Panc1 (cell line): ENCODE data around the gene EVC. TPM values are rescaled to one million over a fixed set of nuclear protein-coding genes. Genes with fewer than 3 reads are reported as not detected.

Experiments
- ATAC-seq: fragments of 200-7000 bp; cut with Tn5 transposase; 2 replicates; pipeline ENCODE4 v1.9.1; 2020; ENCODE audit warnings: mild to moderate bottlenecking, moderate library complexity
- BruUV-seq: library from RNA; stranded (reverse); fragments of 400-500 nt; replicated peaks from 2 replicates; lab custom pipeline; 2021; lab: Mats Ljungman, UMichigan
- CTCF ChIA-PET: fragments of 300-600 bp; sonication (Branson Sonifier 250); formaldehyde crosslinking; loops from one replicate; lab custom pipeline; 2022; ENCODE audit warnings: antibody characterized with exemption; lab: Charles Lee
- POLR2A ChIA-PET: fragments of 300-600 bp; sonication (Branson Sonifier 250); formaldehyde crosslinking; loops from one replicate; lab custom pipeline; 2022; ENCODE audit warnings: antibody characterized with exemption; lab: Charles Lee
- DNase-seq: peaks from one replicate; pipeline ENCODE4 v3.0.0-alpha.2; 2010; ENCODE audit warnings: low read depth, low spot score
- H3K27ac ChIP-seq: 2 replicates; pipeline ENCODE4 v1.5.1; 2011; ENCODE audit warnings: mild to moderate bottlenecking, low read length, inconsistent platforms
- H3K27me3 ChIP-seq: fragments of 200-500 bp; sonication (Bioruptor generic); 2 replicates; pipeline ENCODE4 v1.6.0; 2014; ENCODE audit warnings: low read length, inconsistent platforms; ENCODE audit not compliant: control insufficient read depth, insufficient read depth
- H3K36me3 ChIP-seq: fragments of 200-500 bp; sonication (Bioruptor generic); 2 replicates; pipeline ENCODE4 v1.5.1; 2014; ENCODE audit warnings: inconsistent platforms, mild to moderate bottlenecking, low read length, moderate library complexity; ENCODE audit not compliant: control insufficient read depth, insufficient read depth
- H3K4me1 ChIP-seq: 2 replicates; pipeline ENCODE4 v1.5.1; 2011; ENCODE audit warnings: inconsistent platforms, mild to moderate bottlenecking, low read length, moderate library complexity; ENCODE audit not compliant: control insufficient read depth, insufficient read depth
- H3K4me3 ChIP-seq, 2 experiments: 2 replicates each; pipeline ENCODE4 v1.5.1; 2011 to 2012; ENCODE audit warnings: low read depth in 2 of 2, low read length in 2 of 2, mild to moderate bottlenecking in 2 of 2, inconsistent platforms in 1 of 2, moderate library complexity in 1 of 2
- H3K9me3 ChIP-seq: fragments of 200-500 bp; sonication (Bioruptor generic); 2 replicates; pipeline ENCODE4 v1.5.1; 2014; ENCODE audit warnings: low read depth, mild to moderate bottlenecking, inconsistent platforms, low read length, moderate library complexity; ENCODE audit not compliant: control insufficient read depth, insufficient read depth
- CTCF ChIP-seq: fragments of 450-650 bp; IDR thresholded peaks from 2 replicates; pipeline ENCODE4 v1.5.1; 2017; ENCODE audit warnings: mild to moderate bottlenecking
- POLR2AphosphoS5 ChIP-seq: IDR thresholded peaks from 2 replicates; pipeline ENCODE4 v1.6.1; 2012; ENCODE audit warnings: mild to moderate bottlenecking, low read depth, low read length, moderate library complexity
- REST ChIP-seq, 2 experiments: IDR thresholded peaks; 2 replicates each; pipeline ENCODE4 v1.6.1; 2011 to 2012; ENCODE audit warnings: low read depth in 2 of 2, control low read depth in 1 of 2, low read length in 1 of 2, mild to moderate bottlenecking in 1 of 2, moderate library complexity in 1 of 2; ENCODE audit not compliant: insufficient read depth in 1 of 2
- SIN3A ChIP-seq: IDR thresholded peaks from 2 replicates; pipeline ENCODE4 v1.6.1; 2012; ENCODE audit warnings: low read depth, mild to moderate bottlenecking, low read length, moderate library complexity, borderline replicate concordance; ENCODE audit not compliant: insufficient read depth
- TCF7L2 ChIP-seq: IDR thresholded peaks from 2 replicates; pipeline ENCODE4 v1.6.1; 2011; ENCODE audit warnings: mild to moderate bottlenecking, low read depth, low read length, inconsistent platforms
- in situ Hi-C: cut with HindIII; loops from 2 replicates; pipeline ENCODE4 v1.10.0; 2016; ENCODE audit warnings: low sequenced_read_pairs, low pct_unique_long_range_greater_than_20kb
- intact Hi-C: fragments of 100-400 bp; cut with micrococcal nuclease; formaldehyde crosslinking; loops from one replicate; pipeline ENCODE4 v1.10.0; 2022; ENCODE audit not compliant: unreplicated experiment
- total RNA-seq: library from RNA; stranded (reverse); gene quantifications from one replicate; pipeline ENCODE4 v1.2.1, GENCODE V29; 2021; ENCODE audit not compliant: unreplicated experiment

The EVC gene
- total RNA-seq, 1 experiment from 2014 or later = 12.1 TPM

- no peaks in the 10 kb centered on the region for H3K9me3 ChIP-seq
- no peak overlapping the region for H3K4me3 ChIP-seq
- H3K36me3 ChIP-seq = no peaks in the 10 kb centered on the region
- in situ Hi-C loops = no loop called here
- ChIA-PET CTCF (no interaction called here), POLR2A (no interaction called here)
- no peak overlapping the region for H3K27ac ChIP-seq
- intact Hi-C loops = no loop called here
- no peaks in the 10 kb centered on the region for H3K4me1 ChIP-seq
- ATAC-seq (no peak), DNase-seq (no peak)
- H3K27me3 ChIP-seq = no peaks in the 10 kb centered on the region
- BruUV-seq = no TSS peak
- TF ChIP-seq REST (IDR thresholded peaks at IDR 0.05; ENCODE audit: insufficient read depth in 1 of 2, low read depth in 2 of 2, low read length in 1 of 2) (no peak), SIN3A (no peak), POLR2AphosphoS5 (no peak), CTCF (no peak), TCF7L2 (no peak)
Measured at GRCh38 chr4:5693871-5694270, 17.1 kb upstream of the EVC start.

- no peaks in the 10 kb centered on the region for H3K36me3 ChIP-seq
- CTCF ChIA-PET = no interaction called here
- no peak overlapping the region for H3K4me3 ChIP-seq
- H3K27me3 ChIP-seq = no peaks in the 10 kb centered on the region
- H3K4me1 ChIP-seq = no peaks in the 10 kb centered on the region
- H3K27ac ChIP-seq = no peak overlapping the region
- in situ Hi-C loops (no loop called here), intact Hi-C loops (no loop called here)
- BruUV-seq = no TSS peak
- H3K9me3 ChIP-seq = no peaks in the 10 kb centered on the region
- POLR2A ChIA-PET = no interaction called here
- TF ChIP-seq TCF7L2 = no peak
- TF ChIP-seq CTCF = no peak
- no peak for TF ChIP-seq REST (IDR thresholded peaks at IDR 0.05; ENCODE audit: insufficient read depth in 1 of 2, low read depth in 2 of 2, low read length in 1 of 2)
- no peak for TF ChIP-seq SIN3A
- no peak for TF ChIP-seq POLR2AphosphoS5
- DNase-seq = no peak
- ATAC-seq = no peak
Measured at GRCh38 chr4:5696341-5696740, 14.7 kb upstream of the EVC start.
